Mesenchymal stem cell (in vitro differentiated cells and primary cell): ENCODE measurements around the gene RASA2.

Experiments used
- DNase-seq: peaks from one replicate; pipeline ENCODE4 v3.0.0-alpha.2; 2013
- H2AFZ ChIP-seq: one replicate; pipeline ENCODE4 v1.6.1; 2013; ENCODE audit warnings: low read depth, mild to moderate bottlenecking, control low read depth, inconsistent platforms, low read length, moderate library complexity
- H2AK5ac ChIP-seq: 2 replicates; pipeline ENCODE4 v1.6.1; 2013; ENCODE audit warnings: low read length, moderate library complexity, mild to moderate bottlenecking, inconsistent platforms; ENCODE audit not compliant: severe bottlenecking
- H2BK120ac ChIP-seq: one replicate; pipeline ENCODE4 v1.6.1; 2013; ENCODE audit warnings: low read depth, mild to moderate bottlenecking, inconsistent platforms, low read length, moderate library complexity
- H2BK12ac ChIP-seq, 2 experiments: one replicate each; pipeline ENCODE4 v1.6.1; 2013; ENCODE audit warnings: inconsistent platforms in 2 of 2, low read length in 2 of 2, mild to moderate bottlenecking in 2 of 2, moderate library complexity in 2 of 2, control low read depth in 1 of 2
- H2BK15ac ChIP-seq: one replicate; pipeline ENCODE4 v1.6.1; 2013; ENCODE audit warnings: mild to moderate bottlenecking, low read depth, inconsistent platforms; ENCODE audit not compliant: poor library complexity, severe bottlenecking
- H2BK5ac ChIP-seq: 2 replicates; pipeline ENCODE4 v1.6.1; 2013; ENCODE audit warnings: low read depth, mild to moderate bottlenecking, low read length, control low read depth, inconsistent platforms; ENCODE audit not compliant: poor library complexity, severe bottlenecking
- H3K14ac ChIP-seq, 2 experiments: one replicate each; pipeline ENCODE4 v1.6.1; 2013; ENCODE audit warnings: inconsistent platforms in 2 of 2, low read length in 2 of 2, control low read depth in 1 of 2, mild to moderate bottlenecking in 1 of 2, moderate library complexity in 1 of 2
- H3K18ac ChIP-seq, 2 experiments: one replicate each; pipeline ENCODE4 v1.6.1; 2013; ENCODE audit warnings: inconsistent platforms in 2 of 2, low read length in 2 of 2, control low read depth in 1 of 2, low read depth in 1 of 2, mild to moderate bottlenecking in 1 of 2
- H3K23ac ChIP-seq, 2 experiments: one replicate each; pipeline ENCODE4 v1.6.1; 2013; ENCODE audit warnings: inconsistent platforms in 2 of 2, low read length in 2 of 2, mild to moderate bottlenecking in 2 of 2, moderate library complexity in 2 of 2, control low read depth in 1 of 2
- H3K27ac ChIP-seq: 2 replicates; pipeline ENCODE4 v1.5.1; 2013; ENCODE audit warnings: mild to moderate bottlenecking, moderate library complexity, low read length, control low read depth, inconsistent platforms; ENCODE audit not compliant: poor library complexity, severe bottlenecking
- H3K27me3 ChIP-seq, 2 experiments: 2 replicates each; pipeline versions ENCODE4 v1.6.1 to v1.7.0; 2013; ENCODE audit warnings: low read length in 2 of 2, mild to moderate bottlenecking in 2 of 2, moderate library complexity in 2 of 2, control low read depth in 1 of 2, inconsistent platforms in 1 of 2; ENCODE audit not compliant: control insufficient read depth in 1 of 2, insufficient read depth in 1 of 2
- H3K36me3 ChIP-seq, 2 experiments: 2 replicates each; pipeline versions ENCODE4 v1.6.1 to v1.7.0; 2013; ENCODE audit warnings: low read length in 2 of 2, control low read depth in 1 of 2, inconsistent platforms in 1 of 2, low read depth in 1 of 2, mild to moderate bottlenecking in 1 of 2; ENCODE audit not compliant: insufficient read depth in 2 of 2, control insufficient read depth in 1 of 2
- H3K4ac ChIP-seq, 2 experiments: one replicate each; pipeline ENCODE4 v1.6.1; 2013; ENCODE audit warnings: inconsistent platforms in 2 of 2, low read length in 2 of 2, mild to moderate bottlenecking in 2 of 2, moderate library complexity in 2 of 2, control low read depth in 1 of 2, low read depth in 1 of 2
- H3K4me1 ChIP-seq: 2 replicates; pipeline ENCODE4 v1.6.1; 2013; ENCODE audit warnings: low read depth, low read length, control low read depth; ENCODE audit not compliant: control insufficient read depth, insufficient read depth
- H3K4me2 ChIP-seq: 2 replicates; pipeline ENCODE4 v1.6.1; 2013; ENCODE audit warnings: low read length, mild to moderate bottlenecking, inconsistent platforms; ENCODE audit not compliant: poor library complexity, severe bottlenecking
- H3K4me3 ChIP-seq, 2 experiments: 2 replicates each; pipeline versions ENCODE4 v1.5.1 to v1.7.0; 2013; ENCODE audit warnings: low read length in 2 of 2, mild to moderate bottlenecking in 2 of 2, control low read depth in 1 of 2, low read depth in 1 of 2; ENCODE audit not compliant: insufficient read depth in 1 of 2
- H3K79me1 ChIP-seq: replicated peaks from 2 replicates; pipeline ENCODE4 v1.6.1; 2013; ENCODE audit warnings: mild to moderate bottlenecking, control low read depth, low read length, inconsistent platforms; ENCODE audit not compliant: poor library complexity, severe bottlenecking
- H3K9ac ChIP-seq: 2 replicates; pipeline ENCODE4 v1.7.0; 2013; ENCODE audit warnings: mild to moderate bottlenecking, low read length, moderate library complexity
- H3K9me3 ChIP-seq: 2 replicates; pipeline ENCODE4 v1.7.0; 2013; ENCODE audit warnings: mild to moderate bottlenecking, low read length; ENCODE audit not compliant: control insufficient read depth
- H4K8ac ChIP-seq: one replicate; pipeline ENCODE4 v1.6.1; 2013; ENCODE audit warnings: inconsistent platforms, mild to moderate bottlenecking, low read length, moderate library complexity
- H4K91ac ChIP-seq: one replicate; pipeline ENCODE4 v1.6.1; 2013; ENCODE audit warnings: mild to moderate bottlenecking, low read length, inconsistent platforms
- WGBS: methylation state at CpG from one replicate; pipeline ENCODE4 v1.1.7; 2013; ENCODE audit warnings: mixed read lengths; 5-methylcytosine and 5-hydroxymethylcytosine counted together

RASA2 gene

DNA sequence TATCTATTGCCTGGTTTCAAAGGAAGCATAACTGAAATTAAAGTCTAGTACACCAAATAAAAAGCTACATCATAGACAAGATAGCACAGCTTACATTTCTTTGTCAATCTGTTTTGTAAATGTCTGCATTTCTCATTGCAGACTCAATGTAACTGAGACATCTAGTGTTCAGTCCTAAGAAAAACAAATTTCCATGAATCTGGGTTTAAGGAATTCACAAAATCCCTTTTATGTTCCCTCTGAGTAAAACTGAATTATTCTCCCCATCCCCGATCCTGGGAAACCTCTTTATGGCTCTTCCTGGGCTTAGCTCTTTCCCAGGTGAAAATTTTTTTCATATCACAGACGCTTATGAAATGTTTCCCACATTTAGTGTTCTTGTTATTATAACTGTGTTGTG is 21.6 kb upstream of the RASA2 start:
- DNase-seq: peak; percentile 28
- H3K4ac ChIP-seq: no peak overlapping the region
- no peak overlapping the region for H2AFZ ChIP-seq

GRCh38 chr3:141466633-141467169 is 20.1 kb upstream of the RASA2 start:
- DNase-seq: no peak
- no peak overlapping the region for H3K9ac ChIP-seq
- no peaks in the 10 kb centered on the region for H3K36me3 ChIP-seq
- H3K4me2 ChIP-seq: no peak overlapping the region
- 93% methylated on average over 3 of the region's 3 CpGs for WGBS
- H3K23ac ChIP-seq: no peak overlapping the region
- H2BK15ac ChIP-seq: no peak overlapping the region
- no peak overlapping the region for H3K4ac ChIP-seq
- H2AFZ ChIP-seq: no peak overlapping the region
- no peak overlapping the region for H2BK12ac ChIP-seq
- no peak overlapping the region for H3K4me3 ChIP-seq
- H3K14ac ChIP-seq: no peak overlapping the region
- H3K9me3 ChIP-seq: peaks cover under 1% of the 10 kb centered on the region
- H3K79me1 ChIP-seq: no peaks in the 10 kb centered on the region
- H2AK5ac ChIP-seq: no peak overlapping the region
- H3K27me3 ChIP-seq: no peaks in the 10 kb centered on the region
- H2BK120ac ChIP-seq: no peak overlapping the region
- H4K8ac ChIP-seq: no peak overlapping the region
- H3K27ac ChIP-seq: no peak overlapping the region
- no peaks in the 10 kb centered on the region for H3K4me1 ChIP-seq
- no peak overlapping the region for H3K18ac ChIP-seq
- no peak overlapping the region for H4K91ac ChIP-seq
- H2BK5ac ChIP-seq: no peak overlapping the region

More for the DNA sequence above, 21.6 kb upstream of the RASA2 start:
- H3K4me2 ChIP-seq: no peak overlapping the region
- no peak overlapping the region for H2BK15ac ChIP-seq
- no peak overlapping the region for H2AK5ac ChIP-seq
- no peak overlapping the region for H4K91ac ChIP-seq
- H2BK5ac ChIP-seq: no peak overlapping the region
- no peak overlapping the region for H4K8ac ChIP-seq
- H3K27ac ChIP-seq: no peak overlapping the region
- H3K36me3 ChIP-seq: no peaks in the 10 kb centered on the region
- no peaks in the 10 kb centered on the region for H3K9me3 ChIP-seq
- WGBS: 80% methylated on average over 1 of the region's 2 CpGs
- H3K9ac ChIP-seq: peak overlapping the region; percentile 51
- no peak overlapping the region for H2BK12ac ChIP-seq
- H3K14ac ChIP-seq: no peak overlapping the region
- no peak overlapping the region for H2BK120ac ChIP-seq
- no peaks in the 10 kb centered on the region for H3K27me3 ChIP-seq
- no peak overlapping the region for H3K18ac ChIP-seq
- H3K4me3 ChIP-seq: no peak overlapping the region
- no peak overlapping the region for H3K23ac ChIP-seq
- H3K79me1 ChIP-seq: no peaks in the 10 kb centered on the region
- no peaks in the 10 kb centered on the region for H3K4me1 ChIP-seq

- Histone ChIP-seq H2AFZ (no peak overlapping the region), H4K91ac (no peak overlapping the region), H2BK12ac (no peak overlapping the region), H3K14ac (no peak overlapping the region), H3K9me3 (peaks cover 5% of the 10 kb centered on the region), H3K23ac (no peak overlapping the region), H3K4ac (no peak overlapping the region), H3K27me3 (no peaks in the 10 kb centered on the region), H3K79me1 (no peaks in the 10 kb centered on the region), H2BK120ac (no peak overlapping the region), H3K4me3 (no peak overlapping the region), H3K9ac (no peak overlapping the region), H3K4me1 (no peaks in the 10 kb centered on the region), H3K27ac (no peak overlapping the region), H2BK15ac (no peak overlapping the region), H3K18ac (no peak overlapping the region), H2BK5ac (no peak overlapping the region), H2AK5ac (no peak overlapping the region), H3K4me2 (no peak overlapping the region), H4K8ac (no peak overlapping the region), H3K36me3 (no peaks in the 10 kb centered on the region)
- DNase-seq: peak; percentile 7
Observed at GRCh38 chr3:141469720-141470119, 17.1 kb upstream of the RASA2 start.

DNA sequence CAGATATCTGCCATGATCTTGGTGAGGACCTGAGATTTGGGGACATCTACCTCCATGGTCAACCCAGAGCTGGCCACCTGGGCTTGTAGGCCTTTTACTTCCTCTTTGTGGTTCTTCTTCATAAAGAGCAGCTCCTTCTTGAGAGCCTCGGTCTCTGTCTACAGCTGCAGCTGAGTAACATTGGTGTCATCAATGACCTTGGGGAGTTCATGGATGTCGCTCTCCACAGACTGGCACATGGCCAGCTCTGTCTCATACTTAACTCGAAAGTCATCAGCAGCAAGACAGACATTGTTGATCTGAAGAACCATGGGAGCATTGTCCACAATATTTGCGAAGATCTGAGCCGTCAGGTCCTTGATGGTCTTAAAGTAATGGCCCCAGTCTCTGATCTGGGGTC is 15.7 kb upstream of the RASA2 start:
- Histone ChIP-seq H3K4me3 (no peak overlapping the region), H3K4ac (no peak overlapping the region), H4K8ac (no peak overlapping the region), H3K14ac (no peak overlapping the region), H3K18ac (no peak overlapping the region), H3K4me1 (no peaks in the 10 kb centered on the region), H3K27ac (no peak overlapping the region), H3K27me3 (no peaks in the 10 kb centered on the region), H3K23ac (no peak overlapping the region), H4K91ac (no peak overlapping the region), H2BK15ac (no peak overlapping the region), H2BK5ac (no peak overlapping the region), H2AK5ac (no peak overlapping the region), H3K79me1 (no peaks in the 10 kb centered on the region), H3K9me3 (peaks cover 5% of the 10 kb centered on the region), H3K36me3 (no peaks in the 10 kb centered on the region), H2BK120ac (no peak overlapping the region), H2AFZ (no peak overlapping the region), H2BK12ac (no peak overlapping the region), H3K4me2 (no peak overlapping the region), H3K9ac (no peak overlapping the region)
- WGBS: 75% methylated on average over 5 of the region's 5 CpGs
- peak; percentile 33 for DNase-seq
